Measurements from ENCODE around the gene MTMR10. TPM values are rescaled to one million over a fixed set of nuclear protein-coding genes. Genes with fewer than 3 reads are reported as not detected.

MTMR10 gene
- total RNA-seq, 1 experiment from 2014 or later, result 7.6 TPM

GRCh38 chr15:30990446-30991254 lies 778 bp downstream of the MTMR10 start:
- Histone ChIP-seq H3K27me3 (ENCODE audit: low read length) (no peaks in the 10 kb centered on the region), H3K9ac (ENCODE audit: low read length) (peak overlapping the region; percentile 89), H3K79me2 (ENCODE audit: low read length) (peaks cover 20% of the 10 kb centered on the region), H3K9me3 (ENCODE audit: low read length) (no peaks in the 10 kb centered on the region), H3K4me1 (ENCODE audit: insufficient read depth, low read length) (peaks cover 20% of the 10 kb centered on the region), H3K9me2 (replicated peaks; ENCODE audit: low read length) (no peaks in the 10 kb centered on the region), H3F3A (ENCODE audit: low read length, unreplicated experiment) (no peaks in the 10 kb centered on the region), H2AFZ (ENCODE audit: low read length) (peak overlapping the region; percentile 99), H3K36me3 (ENCODE audit: low read depth, low read length) (no peaks in the 10 kb centered on the region; the same call in 1 of the 2 replicates), H4K20me1 (ENCODE audit: low read length) (no peaks in the 10 kb centered on the region), H3K27ac (ENCODE audit: low read length) (no peak overlapping the region; the same call in 1 of the 2 replicates), H3K4me3 (ENCODE audit: low read length) (peak overlapping the region; percentile 100), H3K4me2 (ENCODE audit: low read length) (peak overlapping the region; percentile 95)
- TF ChIP-seq EZH2phosphoT487 (IDR thresholded peaks at IDR 0.05; ENCODE audit: borderline replicate concordance, low read length) (no peak), EZH2 (IDR thresholded peaks at IDR 0.05; ENCODE audit: low read length, unreplicated experiment) (no peak), CTCF (conservative IDR thresholded peaks at IDR 0.05; ENCODE audit: low read depth, low read length) (no peak)
- ChIA-PET CTCF (no interaction called here), POLR2A (ENCODE audit: unreplicated experiment) (no interaction called here)
- ATAC-seq (no peak), DNase-seq (peak; percentile 30)
- BruUV-seq (replicated peaks), result TSS peak; percentile 56
- intact Hi-C loops (cut with micrococcal nuclease), result loop anchor here (2.0 to 10.0 kb wide), 7 partner anchors 36 to 497 kb away; partner anchors contain the start of genes FAN1 and KLF13

- Histone ChIP-seq H3K9me3 (ENCODE audit: low read length) (no peaks in the 10 kb centered on the region), H3K9me2 (replicated peaks; ENCODE audit: low read length) (no peaks in the 10 kb centered on the region), H4K20me1 (ENCODE audit: low read length) (no peaks in the 10 kb centered on the region), H3K9ac (ENCODE audit: low read length) (peak overlapping the region; percentile 89; the same call in 1 of the 2 replicates), H3K27ac (ENCODE audit: low read length) (no peak overlapping the region), H3F3A (ENCODE audit: low read length, unreplicated experiment) (no peaks in the 10 kb centered on the region), H3K4me2 (ENCODE audit: low read length) (peak overlapping the region; percentile 95), H3K79me2 (ENCODE audit: low read length) (peaks cover 20% of the 10 kb centered on the region), H3K36me3 (ENCODE audit: low read depth, low read length) (no peaks in the 10 kb centered on the region; the same call in 1 of the 2 replicates), H3K4me1 (ENCODE audit: insufficient read depth, low read length) (peaks cover 20% of the 10 kb centered on the region), H3K4me3 (ENCODE audit: low read length) (peak overlapping the region; percentile 100), H2AFZ (ENCODE audit: low read length) (peak overlapping the region; percentile 99; the same call in 1 of the 2 replicates), H3K27me3 (ENCODE audit: low read length) (no peaks in the 10 kb centered on the region)
- ChIA-PET POLR2A (ENCODE audit: unreplicated experiment) (no interaction called here), CTCF (no interaction called here)
- no peak for DNase-seq
- no peak for ATAC-seq
- BruUV-seq (replicated peaks), result no TSS peak
- no peak; the same call in 1 of the 2 replicates for TF ChIP-seq CTCF (conservative IDR thresholded peaks at IDR 0.05; ENCODE audit: low read depth, low read length)
- TF ChIP-seq EZH2phosphoT487 (IDR thresholded peaks at IDR 0.05; ENCODE audit: borderline replicate concordance, low read length), result no peak
- no peak for TF ChIP-seq EZH2 (IDR thresholded peaks at IDR 0.05; ENCODE audit: low read length, unreplicated experiment)
- intact Hi-C loops (cut with micrococcal nuclease), result loop anchor here (2.0 to 10.0 kb wide), 7 partner anchors 35 to 497 kb away; partner anchors contain the start of genes FAN1 and KLF13
Observed at GRCh38 chr15:30990036-30990435, 1.4 kb downstream of the MTMR10 start.

GRCh38 chr15:30985081-30985531 lies 6.3 kb downstream of the MTMR10 start:
- Histone ChIP-seq H3K4me2 (ENCODE audit: low read length) (no peak overlapping the region), H3K9me2 (replicated peaks; ENCODE audit: low read length) (no peaks in the 10 kb centered on the region), H3K27me3 (ENCODE audit: low read length) (no peaks in the 10 kb centered on the region), H3K4me3 (ENCODE audit: low read length) (no peak overlapping the region), H3F3A (ENCODE audit: low read length, unreplicated experiment) (no peaks in the 10 kb centered on the region), H3K36me3 (ENCODE audit: low read depth, low read length) (no peaks in the 10 kb centered on the region; the same call in 1 of the 2 replicates), H3K27ac (ENCODE audit: low read length) (no peak overlapping the region), H4K20me1 (ENCODE audit: low read length) (no peaks in the 10 kb centered on the region), H2AFZ (ENCODE audit: low read length) (no peak overlapping the region), H3K4me1 (ENCODE audit: insufficient read depth, low read length) (peaks cover 11% of the 10 kb centered on the region), H3K9me3 (ENCODE audit: low read length) (no peaks in the 10 kb centered on the region), H3K79me2 (ENCODE audit: low read length) (peaks cover 8% of the 10 kb centered on the region; the same call in 1 of the 2 replicates), H3K9ac (ENCODE audit: low read length) (no peak overlapping the region)
- no peak for ATAC-seq
- CTCF ChIA-PET, result no interaction called here
- no TSS peak for BruUV-seq (replicated peaks)
- no peak for DNase-seq
- POLR2A ChIA-PET (ENCODE audit: unreplicated experiment), result no interaction called here
- intact Hi-C loops (cut with micrococcal nuclease), result no loop called here
- no peak for TF ChIP-seq EZH2 (IDR thresholded peaks at IDR 0.05; ENCODE audit: low read length, unreplicated experiment)
- no peak for TF ChIP-seq EZH2phosphoT487 (IDR thresholded peaks at IDR 0.05; ENCODE audit: borderline replicate concordance, low read length)
- no peak for TF ChIP-seq CTCF (conservative IDR thresholded peaks at IDR 0.05; ENCODE audit: low read depth, low read length)

Measured in PC-3 (cell line).